Transverse colon (tissue), 4 donors: ENCODE results near the gene SLC5A1. TPM values are rescaled to one million over a fixed set of nuclear protein-coding genes. Genes with fewer than 3 reads are reported as not detected.
A peak's percentile ranks its signal among the peaks of the same experiment; 100 is the strongest.

Source experiments
- DNase-seq: peaks from one replicate; pipeline ENCODE4 v3.0.0-alpha.2; 2019
- H3K27ac ChIP-seq, 4 donors: fragments of 200-600 bp; sonication (generic); 2 replicates each; pipeline ENCODE4 v1.5.1; 2016 to 2018; ENCODE audit warnings: inconsistent platforms in 4 of 4
- H3K27me3 ChIP-seq: fragments of 200-600 bp; sonication (generic); 2 replicates; pipeline ENCODE4 v1.5.1; 2017; ENCODE audit warnings: inconsistent platforms
- H3K36me3 ChIP-seq, 4 donors: fragments of 200-600 bp; sonication (generic); 2 replicates each; pipeline ENCODE4 v1.5.1; 2017 to 2019; ENCODE audit warnings: inconsistent platforms in 4 of 4
- H3K4me1 ChIP-seq, 4 donors: fragments of 200-600 bp; sonication (generic); 2 replicates each; pipeline ENCODE4 v1.5.1; 2017 to 2020; ENCODE audit warnings: inconsistent platforms in 4 of 4
- H3K4me3 ChIP-seq, 4 donors: fragments of 200-600 bp; sonication (generic); 1 replicate in 1 of 4; 2 replicates in 3 of 4; pipeline versions ENCODE4 v1.5.1 to v1.6.1; 2017 to 2019; ENCODE audit warnings: inconsistent platforms in 4 of 4
- H3K9me3 ChIP-seq, 2 donors: fragments of 200-600 bp; sonication (generic); 2 replicates each; pipeline ENCODE4 v1.5.1; 2017 to 2019; ENCODE audit warnings: inconsistent platforms in 2 of 2
- CTCF ChIP-seq, 5 experiments: fragments of 200-600 bp in 3 of 5; fragments of 450-650 bp in 2 of 5; sonication (generic) in 3 of 5; IDR thresholded peaks; 1 replicate in 2 of 5; 2 replicates in 3 of 5; pipeline ENCODE4 v1.5.1; 2016 to 2017; ENCODE audit warnings: antibody characterized with exemption in 5 of 5, inconsistent platforms in 3 of 5, mild to moderate bottlenecking in 2 of 5, moderate library complexity in 1 of 5
- EP300 ChIP-seq: sonication (generic); formaldehyde crosslinking; IDR thresholded peaks from one replicate; pipeline ENCODE4 v1.6.1; 2017; ENCODE audit warnings: antibody characterized with exemption, low read depth
- POLR2A ChIP-seq: fragments of 450-650 bp; IDR thresholded peaks from one replicate; pipeline ENCODE4 v1.6.1; 2016; ENCODE audit warnings: antibody characterized with exemption, mild to moderate bottlenecking, moderate library complexity
- POLR2AphosphoS5 ChIP-seq, 3 donors: sonication (generic); formaldehyde crosslinking; IDR thresholded peaks; one replicate each; pipeline ENCODE4 v1.6.1; 2016; ENCODE audit warnings: antibody characterized with exemption in 3 of 3
- WGBS, 2 donors: methylation state at CpG; one replicate each; pipeline ENCODE4 v1.1.5; 2018; ENCODE audit warnings: low coverage in 1 of 2; 5-methylcytosine and 5-hydroxymethylcytosine counted together
- in situ Hi-C, 4 donors: fragments of 200-750 bp; cut with MboI; loops; one replicate each; pipeline versions ENCODE4 v1.15.0 to v1.15.1; 2017; ENCODE audit warnings: low sequenced_read_pairs in 3 of 4, low pct_ligation_motif_present in 1 of 4, low pct_unique_long_range_greater_than_20kb in 1 of 4
- intact Hi-C: fragments of 100-400 bp; cut with DNase I; formaldehyde crosslinking; loops from one replicate; pipeline ENCODE4 v1.15.1; 2023; ENCODE audit warnings: low total_unique reads
- total RNA-seq, 4 donors: library from RNA; depleted of rRNA; stranded (reverse); fragments of >200 nt; gene quantifications; one replicate each; pipeline ENCODE4 v1.1.0, GENCODE V29; 2016

The SLC5A1 gene
- total RNA-seq, 4 donors from 2014 or later = 25.5 to 145 (median 83.2) TPM

- Histone ChIP-seq H3K36me3 (no peaks in the 10 kb centered on the region), H3K4me3 (no peak overlapping the region), H3K4me1 (no peaks in the 10 kb centered on the region), H3K27me3 (peaks cover 7% of the 10 kb centered on the region), H3K9me3 (no peaks in the 10 kb centered on the region), H3K27ac (no peak overlapping the region)
- in situ Hi-C loops = no loop called here
- intact Hi-C loops = no loop called here
- TF ChIP-seq POLR2AphosphoS5 (IDR thresholded peaks at IDR 0.05) (no peak), POLR2A (no peak), CTCF (IDR thresholded peaks at IDR 0.05) (no peak), EP300 (no peak)
- WGBS, 2 donors = 70 to 73% methylated on average over 6 of the region's 6 CpGs
- DNase-seq = no peak
Observed at GRCh38 chr22:32037236-32037635, 5.8 kb upstream of the SLC5A1 start.

DNA sequence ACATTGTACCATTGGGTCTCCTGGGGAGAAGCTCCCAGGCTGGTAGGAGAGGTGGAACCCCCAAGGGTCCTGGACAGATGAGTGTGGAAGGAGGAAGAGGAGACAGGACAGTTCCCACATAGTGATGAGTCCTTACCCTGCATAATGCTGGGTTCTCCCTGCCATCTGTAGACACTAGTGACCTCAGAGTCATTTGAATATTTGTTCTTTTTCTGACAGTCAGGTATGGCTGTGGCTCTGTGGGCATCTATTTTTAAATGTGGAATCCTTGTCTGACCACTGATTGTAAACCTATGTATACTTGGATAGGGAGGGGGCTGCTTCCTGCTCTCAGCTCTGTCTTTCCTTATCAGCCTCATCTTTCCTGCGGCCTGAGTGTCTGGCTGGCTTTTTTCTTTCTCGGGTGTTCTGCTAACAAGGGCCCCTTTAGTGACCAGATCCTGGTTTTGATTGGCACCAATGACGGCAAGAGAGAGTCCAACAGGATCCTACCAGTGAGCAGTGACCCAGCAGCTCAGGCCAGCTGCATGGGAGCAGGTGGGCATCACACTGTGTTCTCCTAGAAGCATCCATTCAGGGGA is 2.6 kb upstream of the SLC5A1 start:
- peaks cover 17% of the 10 kb centered on the region for H3K27me3 ChIP-seq
- WGBS, 2 donors = 43% methylated on average over 3 of the region's 3 CpGs; no CpG with 5 or more reads in 1 of the 2 donors
- TF ChIP-seq POLR2A (no peak), CTCF (IDR thresholded peaks at IDR 0.05) (no peak), EP300 (no peak), POLR2AphosphoS5 (IDR thresholded peaks at IDR 0.05) (no peak)
- H3K4me3 ChIP-seq = no peak overlapping the region
- intact Hi-C loops = no loop called here
- DNase-seq = no peak
- H3K4me1 ChIP-seq = peaks cover 0 to 21% (median 7%) of the 10 kb centered on the region in 4 donors
- H3K36me3 ChIP-seq = no peaks in the 10 kb centered on the region
- in situ Hi-C loops = no loop called here
- H3K9me3 ChIP-seq = no peaks in the 10 kb centered on the region
- H3K27ac ChIP-seq = no peak overlapping the region

DNA sequence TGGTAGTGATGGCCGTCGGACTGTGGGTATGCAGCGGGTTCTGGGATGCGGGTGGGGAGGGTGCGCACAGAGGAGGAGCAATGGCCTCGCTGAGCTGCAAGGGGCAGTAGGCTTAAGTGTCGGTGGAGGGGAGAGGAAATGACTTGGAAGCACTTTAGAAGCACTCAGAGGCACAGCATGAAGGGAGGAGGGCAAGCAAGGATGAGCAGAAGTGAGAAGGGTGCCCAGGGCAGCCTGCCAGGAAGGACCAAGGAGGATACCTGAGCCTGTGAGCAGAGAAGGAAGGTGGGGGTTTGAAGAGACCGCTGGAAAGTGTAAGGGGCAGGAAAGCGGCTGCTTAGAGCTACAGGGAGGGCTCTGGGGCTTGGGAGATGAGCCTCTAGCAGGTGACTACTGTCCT is 330 bp downstream of the SLC5A1 start:
- TF ChIP-seq EP300 = no peak
- TF ChIP-seq POLR2AphosphoS5 (IDR thresholded peaks at IDR 0.05) = no peak
- no peak for TF ChIP-seq CTCF (IDR thresholded peaks at IDR 0.05)
- no peak for TF ChIP-seq POLR2A
- intact Hi-C loops = no loop called here
- H3K27me3 ChIP-seq = peaks cover 17% of the 10 kb centered on the region
- peaks cover 0 to 26% (median 10%) of the 10 kb centered on the region in 4 donors for H3K4me1 ChIP-seq
- DNase-seq = no peak
- 24 to 38% methylated on average over 7 to 9 of the region's 9 CpGs for WGBS, 2 donors
- no peaks in the 10 kb centered on the region for H3K36me3 ChIP-seq
- peak overlapping the region in 3 of 4 donors; percentile 25 to 49 (median 26) for H3K4me3 ChIP-seq
- H3K9me3 ChIP-seq = no peaks in the 10 kb centered on the region
- peak overlapping the region; percentile 76 to 82 (median 78) for H3K27ac ChIP-seq
- in situ Hi-C loops = no loop called here

DNA sequence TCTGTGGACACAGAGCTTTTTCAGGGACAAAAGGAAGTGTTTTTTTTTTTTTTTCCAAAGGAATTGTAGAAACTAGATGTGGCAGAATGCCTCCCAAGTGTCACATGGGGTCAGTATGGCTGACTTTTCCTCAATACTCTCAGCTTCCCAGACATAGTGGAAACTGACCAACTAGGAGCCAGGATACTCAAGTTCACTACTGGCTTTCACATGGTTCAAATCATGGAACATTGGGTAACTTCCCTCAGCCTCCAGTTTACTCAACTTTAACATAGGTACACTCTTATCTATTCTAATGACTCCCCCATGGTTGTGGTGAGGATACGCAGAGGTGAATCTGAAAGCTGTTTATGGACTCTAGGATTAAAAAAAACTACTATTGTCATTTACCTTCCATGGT is 1.4 kb downstream of the SLC5A1 start:
- Histone ChIP-seq H3K9me3 (no peaks in the 10 kb centered on the region), H3K4me1 (peaks cover 0 to 26% (median 10%) of the 10 kb centered on the region in 4 donors), H3K27me3 (peaks cover 17% of the 10 kb centered on the region), H3K27ac (peak overlapping the region; percentile 76 to 82 (median 78)), H3K36me3 (no peaks in the 10 kb centered on the region), H3K4me3 (peak overlapping the region in 1 of 4 donors; percentile 49)
- 51 to 64% methylated on average over 1 of the region's 1 CpG for WGBS, 2 donors
- no peak for TF ChIP-seq POLR2A
- no peak for TF ChIP-seq CTCF (IDR thresholded peaks at IDR 0.05)
- TF ChIP-seq POLR2AphosphoS5 (IDR thresholded peaks at IDR 0.05) = no peak
- in situ Hi-C loops (no loop called here), intact Hi-C loops (no loop called here)
- no peak for DNase-seq
